GM19238 (cell line): Measurements from ENCODE around the gene GOLGB1.
"Not testable (repeated sequence)": the region's sequence is repeated elsewhere in the genome, so short reads cannot be mapped to it uniquely, and the experiment has no call there.

Experiments
- DNase-seq: peaks from one replicate; pipeline ENCODE4 v3.0.0; 2011; ENCODE audit warnings: low spot score; ENCODE audit not compliant: insufficient read length

The GOLGB1 gene

GRCh38 chr3:121692010-121692699 is 57.4 kb downstream of the GOLGB1 start:
- no peak for DNase-seq

GRCh38 chr3:121690777-121691405 is 58.6 kb downstream of the GOLGB1 start:
- DNase-seq: peak; percentile 23

- not testable (repeated sequence) for DNase-seq
These were observed 60.8 kb downstream of the GOLGB1 start for GRCh38 chr3:121688747-121689146.

- no peak for DNase-seq
These were observed 67.7 kb downstream of the GOLGB1 start for GRCh38 chr3:121681792-121682191.

GRCh38 chr3:121677141-121677540 is 72.4 kb downstream of the GOLGB1 start:
- DNase-seq: no peak

- DNase-seq: no peak
These were observed 78.9 kb downstream of the GOLGB1 start for GRCh38 chr3:121670676-121671075.

- no peak for DNase-seq
These were observed 82.2 kb downstream of the GOLGB1 start for GRCh38 chr3:121667333-121667732.

GRCh38 chr3:121665488-121665887 is 84.1 kb downstream of the GOLGB1 start:
- no peak for DNase-seq

- no peak for DNase-seq
These were observed 86.2 kb downstream of the GOLGB1 start for GRCh38 chr3:121663171-121663847.

GRCh38 chr3:121662742-121663141 is 86.8 kb downstream of the GOLGB1 start:
- no peak for DNase-seq

GRCh38 chr3:121661376-121661775 is 88.2 kb downstream of the GOLGB1 start:
- no peak for DNase-seq

- DNase-seq: peak; percentile 52
These were observed 89.0 kb downstream of the GOLGB1 start, which contains the start of gene HCLS1 for GRCh38 chr3:121660356-121661171. TSS of gene HCLS1 (minus strand) at chr3:121660903. CDS start at chr3:121658347, 2,556 bp downstream.

- DNase-seq: no peak
These were observed 90.0 kb downstream of the GOLGB1 start for GRCh38 chr3:121659586-121659985.

GRCh38 chr3:121658716-121659435 is 90.7 kb downstream of the GOLGB1 start:
- no peak for DNase-seq

- DNase-seq: no peak
These were observed 94.8 kb downstream of the GOLGB1 start for GRCh38 chr3:121654493-121655385.

GRCh38 chr3:121651684-121652083 is 97.9 kb downstream of the GOLGB1 start:
- no peak for DNase-seq

- DNase-seq: no peak
These were observed 99.9 kb downstream of the GOLGB1 start for GRCh38 chr3:121649645-121650044.

- DNase-seq: no peak
These were observed 101.2 kb downstream of the GOLGB1 start for GRCh38 chr3:121648219-121648958.

GRCh38 chr3:121645054-121645453 is 104.5 kb downstream of the GOLGB1 start:
- no peak for DNase-seq
